ENCODE results near the gene EXOSC1. TPM values are rescaled to one million over a fixed set of nuclear protein-coding genes. Genes with fewer than 3 reads are reported as not detected.

EXOSC1 gene
- total RNA-seq, 4 donors from 2014 or later, result 12.4 to 44.8 (median 24.7) TPM

Small RNA genes lying within 50 kb of the gene (small RNA-seq; reads per million reads assigned to genes)
- 0 reads per million in 4 donors for gene RF00019

Other genes with a start within 250 kb of the EXOSC1 start
- 10 to 100 TPM in 1 of 4 donors, 1 to 10 TPM in 3; 3.7 to 15.4 (median 7.5) TPM for gene ARHGAP19, start 153.4 kb downstream of the EXOSC1 start, total RNA-seq
- 1 to 10 TPM; 1.7 to 6.1 (median 3.9) TPM for gene FRAT1, start 126.7 kb downstream of the EXOSC1 start, total RNA-seq
- 10 to 100 TPM; 16.6 to 29.4 (median 20.3) TPM for gene FRAT2, start 111.3 kb downstream of the EXOSC1 start, total RNA-seq
- gene RRP12, start 44.7 kb downstream of the EXOSC1 start, total RNA-seq, result 10 to 100 TPM; 14.9 to 33.4 (median 23.9) TPM
- gene PGAM1, start 19.8 kb downstream of the EXOSC1 start, total RNA-seq, result 100 to 1,000 TPM; 310 to 700 (median 514) TPM
- gene ZDHHC16, start 169 bp upstream of the EXOSC1 start, total RNA-seq, result 10 to 100 TPM; 17.0 to 36.9 (median 28.2) TPM
- gene MMS19, start 52.4 kb upstream of the EXOSC1 start, total RNA-seq, result 10 to 100 TPM; 57.7 to 93.3 (median 65.1) TPM
- 1 to 10 TPM; 4.3 to 8.5 (median 5.8) TPM for gene UBTD1, start 52.9 kb upstream of the EXOSC1 start, total RNA-seq
- under 1 TPM in 1 of 4 donors, not detected in 3; 0.79 TPM for gene ANKRD2, start 126.8 kb upstream of the EXOSC1 start, total RNA-seq
- gene HOGA1, start 138.4 kb upstream of the EXOSC1 start, total RNA-seq, result 1 to 10 TPM in 3 of 4 donors, under 1 TPM in 1; 0.62 to 1.1 (median 1.1) TPM
- not detected for gene C10orf62, start 143.7 kb upstream of the EXOSC1 start, total RNA-seq
- gene MORN4, start 187.5 kb upstream of the EXOSC1 start, total RNA-seq, result 1 to 10 TPM in 2 of 4 donors, under 1 TPM in 2; 0.34 to 3.6 (median 1.2) TPM
- 10 to 100 TPM; 14.0 to 29.3 (median 19.6) TPM for gene PI4K2A, start 194.7 kb upstream of the EXOSC1 start, total RNA-seq
- 10 to 100 TPM in 3 of 4 donors, 1 to 10 TPM in 1; 7.7 to 21.7 (median 15.4) TPM for gene AVPI1, start 241.2 kb upstream of the EXOSC1 start, total RNA-seq